GM19240 (cell line): ENCODE data around the gene RASA3.
"Not testable (repeated sequence)": the region's sequence is repeated elsewhere in the genome, so short reads cannot be mapped to it uniquely, and the experiment has no call there.

Source experiments
- DNase-seq: peaks from one replicate; pipeline ENCODE4 v3.0.0; 2011; ENCODE audit warnings: low spot score; ENCODE audit not compliant: insufficient read length

The RASA3 gene

DNA sequence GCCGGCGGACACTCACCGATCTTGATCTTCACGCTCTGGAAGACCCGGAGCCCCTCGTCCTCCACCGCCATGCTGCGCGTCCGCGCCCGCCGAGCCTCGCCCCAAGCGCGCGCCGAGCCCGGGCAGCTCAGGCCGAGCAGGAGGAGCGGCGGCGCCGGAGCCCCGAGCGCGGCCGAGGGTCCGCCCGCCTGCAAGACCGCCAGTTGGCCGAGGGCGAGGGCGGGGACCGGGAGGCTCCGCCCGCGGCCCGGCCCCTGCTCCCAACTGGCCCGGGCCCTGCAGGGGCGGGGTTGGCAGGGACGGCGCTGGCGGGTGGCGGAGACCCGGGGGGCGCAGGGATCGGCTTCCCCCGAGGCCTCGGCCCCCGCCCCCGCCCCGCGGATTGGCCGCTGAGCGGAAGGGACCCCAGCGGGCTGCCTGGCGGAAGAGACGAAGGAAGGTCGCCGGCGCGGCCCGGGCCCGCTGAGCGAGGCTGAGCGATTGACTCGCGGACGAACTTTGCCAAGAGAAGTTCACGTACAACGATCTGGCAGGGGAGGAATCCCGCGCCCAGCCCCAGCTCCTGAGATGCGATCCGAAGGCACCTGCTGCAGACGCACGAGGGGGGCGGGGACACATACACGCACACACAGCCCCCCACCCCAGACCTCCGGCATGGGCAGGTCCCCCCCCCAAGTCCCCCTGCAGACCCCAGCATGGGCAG is at the start of gene RASA3:
Gene RASA3, minus strand, starts transcription at position 205 of the 703 bp plus-strand sequence. Its CDS starts 134 bp downstream, at position 71.
- peak; percentile 89 for DNase-seq

DNA sequence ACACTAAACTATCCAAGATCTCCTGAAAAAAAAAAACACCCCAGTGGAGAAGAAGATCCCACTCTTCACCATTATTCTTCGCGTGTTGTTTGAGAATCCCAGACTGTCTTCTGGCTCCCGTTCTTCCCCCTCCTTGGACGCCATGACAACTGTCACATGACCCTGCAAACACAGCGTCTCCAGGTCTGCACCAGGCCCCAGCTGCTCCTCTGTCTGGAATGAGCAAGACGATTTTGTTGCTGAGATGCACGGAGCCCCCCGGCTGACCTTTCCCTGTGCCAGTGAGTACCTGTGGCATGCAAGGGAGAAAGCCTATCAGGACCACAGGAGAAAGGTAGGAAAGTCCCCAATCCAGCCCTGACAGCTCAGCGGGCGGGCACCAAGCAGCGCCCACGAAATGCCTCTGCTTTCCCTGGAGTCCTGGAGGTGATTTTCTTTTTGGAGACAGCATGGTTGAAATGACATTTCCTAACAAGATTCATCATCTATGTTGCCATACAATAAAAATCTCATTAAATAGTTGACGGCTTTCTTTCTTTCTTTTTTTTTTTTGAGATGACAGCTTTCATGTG is 46.8 kb upstream of the RASA3 start, which contains the start of gene CFAP97D2:
Gene CFAP97D2, plus strand, starts transcription at position 171 of the 572 bp plus-strand sequence. Its CDS starts 74 bp downstream, at position 245.
- no peak for DNase-seq

- DNase-seq = no peak
These were observed 45.0 kb upstream of the RASA3 start for GRCh38 chr13:114177245-114178010.

DNA sequence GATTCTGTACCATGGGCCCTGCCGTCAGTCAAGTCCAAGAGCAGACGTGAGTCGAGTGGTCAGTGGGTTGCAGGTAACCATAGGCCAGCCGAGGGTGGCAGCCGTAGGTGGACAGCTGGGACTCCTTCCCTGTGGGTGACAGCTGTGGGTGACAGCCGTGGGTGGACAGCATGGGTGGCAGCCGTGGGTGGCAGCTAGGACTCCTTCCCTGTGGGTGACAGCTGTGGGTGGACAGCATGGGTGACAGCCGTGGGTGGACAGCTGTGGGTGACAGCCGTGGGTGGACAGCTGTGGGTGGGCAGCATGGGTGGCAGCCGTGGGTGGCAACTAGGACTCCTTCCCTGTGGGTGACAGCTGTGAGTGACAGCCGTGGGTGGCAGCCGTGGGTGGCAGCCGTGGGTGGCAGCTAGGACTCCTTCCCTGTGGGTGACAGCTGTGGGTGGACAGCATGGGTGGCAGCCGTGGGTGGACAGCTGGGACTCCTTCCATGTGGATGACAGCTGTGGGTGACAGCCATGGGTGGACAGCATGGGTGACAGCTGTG is 44.0 kb upstream of the RASA3 start:
- DNase-seq = not testable (repeated sequence)

GRCh38 chr13:114174529-114174961 is 42.1 kb upstream of the RASA3 start:
- no peak for DNase-seq

DNA sequence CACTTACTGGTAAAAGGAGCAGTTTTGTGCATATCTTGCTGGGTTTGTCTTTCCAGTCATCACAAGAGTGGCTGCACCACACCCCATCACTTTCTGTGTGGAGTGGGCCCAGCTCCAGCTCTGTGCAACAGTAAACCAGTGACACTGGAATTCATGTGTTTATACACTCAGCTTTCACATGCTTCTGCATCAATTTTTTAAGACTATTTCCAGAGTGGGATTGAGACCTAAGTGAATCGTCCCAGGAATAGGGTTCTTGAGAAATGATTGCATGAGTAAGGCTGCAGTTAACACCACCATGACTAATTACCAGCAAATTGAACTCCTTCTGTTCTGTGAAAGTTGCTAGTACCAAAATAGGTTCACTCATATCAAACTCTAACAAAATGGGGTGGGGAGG is 41.3 kb upstream of the RASA3 start:
- no peak for DNase-seq

DNA sequence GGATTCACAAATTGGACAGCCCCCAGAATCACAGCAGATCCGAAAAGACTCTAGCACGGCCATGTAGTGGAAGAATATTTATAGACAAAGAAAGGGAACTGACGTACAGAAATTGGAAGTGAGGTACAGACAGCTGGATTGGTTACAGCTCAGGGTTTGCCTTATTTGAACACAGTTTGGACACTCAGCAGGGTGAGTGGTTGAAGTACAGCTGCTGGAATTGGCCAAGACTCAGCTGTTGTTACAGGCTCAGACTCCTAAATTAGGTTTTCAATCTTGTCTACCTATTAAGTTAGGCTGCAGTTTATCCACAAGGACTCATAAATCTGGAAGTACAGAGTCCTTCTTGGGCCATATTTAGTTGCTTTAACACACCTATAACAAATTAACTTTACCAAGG is 40.8 kb upstream of the RASA3 start:
- DNase-seq = no peak

DNA sequence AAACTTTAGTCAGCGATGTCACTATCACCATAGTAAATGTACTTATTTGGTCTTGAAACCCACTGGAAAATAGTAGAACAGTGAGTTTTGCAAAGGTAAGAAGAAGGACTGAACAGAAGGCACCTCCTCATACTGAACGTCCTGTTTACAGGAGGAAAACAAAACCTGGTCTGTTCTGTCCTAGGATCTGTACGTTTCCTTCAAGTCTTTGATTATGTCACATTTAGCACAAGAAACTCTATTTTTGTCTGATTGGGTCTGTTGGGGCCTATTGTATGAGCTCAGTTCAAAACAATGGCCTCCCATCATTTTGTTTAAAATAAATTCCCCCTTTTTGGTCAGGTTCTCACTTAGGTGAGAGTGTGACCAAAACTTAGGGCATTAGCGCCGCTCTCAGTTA is 35.5 kb upstream of the RASA3 start:
- DNase-seq = no peak

DNA sequence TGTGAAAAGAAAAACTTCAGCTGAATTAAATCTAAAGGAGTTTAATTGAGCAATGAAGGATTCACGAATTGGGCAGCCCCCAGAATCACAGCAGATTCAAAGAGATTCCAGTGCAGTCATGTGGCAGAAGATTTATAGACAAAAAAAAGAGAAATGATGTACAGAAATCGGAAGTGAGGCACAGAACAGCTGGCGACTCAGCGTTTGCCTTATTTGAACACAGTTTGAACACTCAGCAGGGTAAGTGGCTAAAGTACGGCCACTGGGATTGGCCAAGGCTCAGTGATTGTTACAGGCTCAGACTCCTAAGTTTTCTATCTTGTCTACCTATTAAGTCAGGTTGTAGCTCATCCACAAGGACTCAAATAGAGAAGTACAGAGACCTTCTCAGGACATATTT is 35.0 kb upstream of the RASA3 start:
- no peak for DNase-seq

DNA sequence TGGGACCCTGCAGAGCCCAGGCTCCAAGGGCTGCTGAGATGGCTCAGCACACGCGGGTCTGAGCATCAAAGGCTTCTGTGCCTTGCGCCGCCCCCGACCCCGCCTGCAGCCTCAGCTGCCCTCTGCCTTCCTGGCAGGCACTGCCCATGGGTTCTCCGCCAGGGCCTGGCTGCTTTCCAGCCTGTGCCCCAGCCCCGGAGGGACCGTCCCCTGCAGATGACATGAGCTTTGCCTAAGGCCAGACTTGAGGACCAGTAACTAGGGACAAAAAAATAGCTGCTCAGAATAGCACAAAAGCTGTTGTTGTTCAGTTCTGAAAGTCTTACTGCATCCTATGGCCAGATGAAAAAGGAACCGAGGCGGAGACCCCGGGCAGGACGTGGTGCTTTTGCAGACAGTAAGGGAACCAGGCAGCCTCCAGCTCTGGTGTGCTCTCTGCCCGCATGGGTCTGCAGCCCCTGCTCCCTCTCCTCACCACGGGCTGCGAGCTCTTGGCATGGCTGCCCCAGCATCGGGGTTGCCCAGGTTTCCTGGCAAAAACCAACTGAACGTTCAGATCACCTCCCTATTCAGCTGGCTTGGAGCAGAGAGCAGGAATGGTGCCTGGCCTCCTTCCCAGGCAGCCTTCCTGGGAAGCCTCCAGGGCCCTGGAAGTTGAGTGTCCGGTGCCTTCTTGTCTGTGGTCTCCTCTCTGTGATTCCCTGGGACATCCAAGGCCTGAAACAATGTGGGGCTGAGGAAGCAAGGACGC is 34.1 kb upstream of the RASA3 start:
- DNase-seq = no peak

GRCh38 chr13:114164681-114165429 is 32.4 kb upstream of the RASA3 start:
- DNase-seq = no peak

GRCh38 chr13:114164053-114164452 is 31.6 kb upstream of the RASA3 start:
- no peak for DNase-seq

DNA sequence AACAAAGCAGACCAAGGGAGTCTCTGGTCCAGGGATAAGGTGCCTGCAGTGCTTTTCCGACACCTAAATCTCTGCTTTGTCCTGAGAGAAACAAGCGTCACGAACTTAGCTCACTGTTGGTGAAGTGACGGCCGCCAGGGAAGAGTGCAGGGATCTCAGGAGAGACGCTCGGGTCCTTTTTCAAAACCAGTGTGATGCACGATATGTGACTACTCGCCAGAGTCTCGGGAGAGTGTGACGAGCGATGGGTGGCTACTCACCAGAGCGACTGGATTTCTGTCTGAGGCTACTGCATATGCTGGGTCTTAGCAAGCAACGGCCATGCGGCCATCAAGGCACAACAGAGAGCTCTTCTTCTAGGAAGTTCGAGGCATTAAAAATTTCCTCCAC is 30.1 kb upstream of the RASA3 start:
- DNase-seq = no peak

GRCh38 chr13:114161644-114162532 is 29.5 kb upstream of the RASA3 start:
- DNase-seq = no peak

- DNase-seq = no peak
These were observed 28.7 kb upstream of the RASA3 start for GRCh38 chr13:114161028-114161556.

DNA sequence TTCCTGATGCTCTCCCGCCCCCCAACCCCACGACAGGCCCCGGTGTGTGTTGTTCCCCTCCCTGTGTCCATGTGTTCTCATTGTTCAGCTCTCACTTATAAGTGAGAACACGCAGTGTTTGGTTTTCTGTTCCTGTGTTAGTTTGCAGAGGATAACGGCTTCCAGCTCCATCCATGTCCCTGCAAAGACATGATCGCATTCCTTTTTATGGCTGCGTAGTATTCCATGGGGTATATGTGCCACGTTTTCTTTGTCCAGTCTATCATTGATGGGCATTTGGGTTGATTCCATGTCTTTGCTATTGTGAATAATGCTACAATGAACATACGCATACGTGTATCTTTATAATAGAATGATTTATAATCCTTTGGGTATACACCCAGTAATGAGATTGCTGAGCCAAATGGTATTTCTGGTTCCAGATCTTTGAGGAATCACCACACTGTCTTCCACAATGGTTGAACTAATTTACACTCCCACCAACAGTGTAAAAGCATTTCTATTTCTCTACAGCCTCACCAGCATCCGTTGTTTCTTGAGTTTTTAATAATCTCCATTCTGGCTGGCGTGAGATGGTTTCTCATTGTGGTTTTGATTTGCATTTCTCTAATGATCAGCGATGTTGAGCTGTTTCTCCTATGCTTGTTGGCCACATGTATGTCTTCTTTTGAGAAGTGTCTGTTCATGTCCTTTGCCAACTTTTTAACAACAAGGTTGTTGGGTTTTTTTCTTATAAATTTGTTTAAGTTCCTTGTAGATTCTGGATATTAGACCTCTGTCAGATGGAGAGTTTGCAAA is 26.6 kb upstream of the RASA3 start:
- not testable (repeated sequence) for DNase-seq

GRCh38 chr13:114157869-114158495 is 25.6 kb upstream of the RASA3 start:
- no peak for DNase-seq
